RKO (cell line): ENCODE results near the gene SMARCE1.

Experiments used
- DNase-seq: peaks from one replicate; pipeline ENCODE4 v3.0.0-alpha.2; 2016; ENCODE audit warnings: low spot score

Gene SMARCE1

GRCh38 chr17:40647624-40648383 lies at the start of gene SMARCE1:
Gene SMARCE1 (minus strand): TSS chr17:40647818. CDS start chr17:40645802, 2,016 bp downstream.
- DNase-seq: peak; percentile 61

GRCh38 chr17:40697297-40697696 lies 49.7 kb upstream of the SMARCE1 start:
- DNase-seq: no peak

- DNase-seq: no peak
These were observed 49.0 kb upstream of the SMARCE1 start for GRCh38 chr17:40696651-40697072.

GRCh38 chr17:40695874-40696472 lies 48.4 kb upstream of the SMARCE1 start:
- no peak for DNase-seq

- DNase-seq: no peak
These were observed 47.0 kb upstream of the SMARCE1 start for GRCh38 chr17:40694584-40694983.

GRCh38 chr17:40687106-40687505 lies 39.5 kb upstream of the SMARCE1 start:
- DNase-seq: no peak

- DNase-seq: no peak
These were observed 38.6 kb upstream of the SMARCE1 start for GRCh38 chr17:40686192-40686591.

GRCh38 chr17:40680998-40681397 lies 33.4 kb upstream of the SMARCE1 start:
- no peak for DNase-seq

- no peak for DNase-seq
These were observed 31.9 kb upstream of the SMARCE1 start for GRCh38 chr17:40679523-40679907.

- no peak for DNase-seq
These were observed 31.4 kb upstream of the SMARCE1 start for GRCh38 chr17:40678902-40679522.

- no peak for DNase-seq
These were observed 28.3 kb upstream of the SMARCE1 start for GRCh38 chr17:40675905-40676304.

GRCh38 chr17:40672654-40673053 lies 25.0 kb upstream of the SMARCE1 start:
- no peak for DNase-seq

- DNase-seq: no peak
These were observed 23.7 kb upstream of the SMARCE1 start for GRCh38 chr17:40671282-40671681.

- no peak for DNase-seq
These were observed 18.7 kb upstream of the SMARCE1 start for GRCh38 chr17:40666331-40666730.

GRCh38 chr17:40664582-40665333 lies 17.1 kb upstream of the SMARCE1 start, which contains the start of gene KRT222:
Gene KRT222 (minus strand): TSS chr17:40665177. CDS start chr17:40665099, 78 bp downstream.
- DNase-seq: no peak

GRCh38 chr17:40663252-40663651 lies 15.6 kb upstream of the SMARCE1 start:
- DNase-seq: no peak

GRCh38 chr17:40659911-40660310 lies 12.3 kb upstream of the SMARCE1 start:
- no peak for DNase-seq

GRCh38 chr17:40658396-40658795 lies 10.8 kb upstream of the SMARCE1 start:
- DNase-seq: no peak

GRCh38 chr17:40651939-40652338 lies 4.3 kb upstream of the SMARCE1 start:
- DNase-seq: no peak

- DNase-seq: peak; percentile 65
These were observed 858 bp upstream of the SMARCE1 start for GRCh38 chr17:40648384-40648968.

GRCh38 chr17:40646791-40647623 lies 611 bp downstream of the SMARCE1 start:
- peak; percentile 58 for DNase-seq
